Measurements from ENCODE around the gene TMEM151A.

Gene TMEM151A

DNA sequence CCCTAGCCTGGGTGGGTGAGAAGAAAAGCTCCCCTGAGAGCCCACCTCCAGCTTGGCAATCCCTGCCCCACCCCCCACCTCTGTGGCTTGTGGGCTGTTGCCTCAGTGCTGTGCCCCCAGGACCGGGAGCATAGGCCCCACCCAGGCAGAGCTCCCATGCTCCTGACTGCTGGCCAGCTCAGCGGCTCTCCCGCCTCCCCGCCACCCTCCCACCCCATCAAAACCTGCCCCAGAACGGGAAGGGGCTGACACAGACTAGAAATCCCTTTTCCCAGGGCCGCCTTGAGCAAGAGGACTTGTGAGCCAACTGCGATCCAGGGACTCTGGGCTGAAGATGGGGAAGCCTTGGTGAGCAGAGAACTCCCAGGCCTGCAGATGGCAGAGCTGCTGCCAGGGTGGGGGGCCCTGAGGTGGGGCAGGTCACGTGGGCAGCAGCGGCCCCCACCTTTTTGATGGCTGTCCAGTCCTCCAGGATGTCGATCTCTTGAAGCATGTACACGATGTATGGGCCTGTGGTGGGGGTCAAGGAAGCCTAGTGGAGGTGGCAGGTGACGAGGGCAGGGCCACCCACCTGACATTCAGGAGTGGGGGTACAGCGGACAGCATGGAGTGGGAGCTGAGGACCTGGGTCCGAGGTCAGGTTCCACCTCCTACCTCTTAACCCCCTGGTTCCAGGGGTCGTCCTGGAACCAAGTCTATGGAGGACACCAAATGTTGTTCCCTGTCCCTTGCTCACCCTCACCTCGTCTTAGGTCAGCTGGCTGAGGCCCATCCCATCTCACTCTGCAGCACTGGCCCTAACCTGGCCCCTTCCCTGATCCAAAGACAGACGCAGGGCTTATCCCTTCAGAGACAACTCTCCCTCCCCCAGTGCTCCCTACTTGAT is 46.8 kb downstream of the TMEM151A start:
- DNase-seq: no peak

DNA sequence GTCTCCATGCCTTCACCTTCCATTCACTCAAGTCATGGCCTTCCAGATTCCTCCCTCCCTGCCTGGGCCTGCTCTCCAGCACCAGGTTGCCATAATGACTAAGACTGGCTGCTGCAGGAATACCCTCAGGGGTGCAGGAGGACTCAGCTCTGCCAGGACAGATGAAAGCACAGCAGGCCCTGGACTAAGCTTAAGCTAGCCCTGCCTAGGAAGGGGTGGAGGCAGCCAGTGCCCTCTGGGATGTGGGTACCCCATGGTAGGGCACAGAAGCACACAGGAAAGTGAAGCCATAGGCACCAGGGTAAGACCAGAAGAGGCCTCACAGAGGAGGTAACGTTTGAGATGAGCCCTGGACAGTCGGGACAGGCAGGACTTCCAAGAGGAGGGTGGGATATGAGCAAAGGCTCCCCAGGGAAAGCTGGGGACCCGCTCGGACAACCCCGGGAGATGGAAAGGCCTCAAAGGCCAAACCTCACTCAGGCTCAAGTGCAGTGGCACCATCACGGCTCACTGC is 47.5 kb downstream of the TMEM151A start:
- no peak for DNase-seq

DNA sequence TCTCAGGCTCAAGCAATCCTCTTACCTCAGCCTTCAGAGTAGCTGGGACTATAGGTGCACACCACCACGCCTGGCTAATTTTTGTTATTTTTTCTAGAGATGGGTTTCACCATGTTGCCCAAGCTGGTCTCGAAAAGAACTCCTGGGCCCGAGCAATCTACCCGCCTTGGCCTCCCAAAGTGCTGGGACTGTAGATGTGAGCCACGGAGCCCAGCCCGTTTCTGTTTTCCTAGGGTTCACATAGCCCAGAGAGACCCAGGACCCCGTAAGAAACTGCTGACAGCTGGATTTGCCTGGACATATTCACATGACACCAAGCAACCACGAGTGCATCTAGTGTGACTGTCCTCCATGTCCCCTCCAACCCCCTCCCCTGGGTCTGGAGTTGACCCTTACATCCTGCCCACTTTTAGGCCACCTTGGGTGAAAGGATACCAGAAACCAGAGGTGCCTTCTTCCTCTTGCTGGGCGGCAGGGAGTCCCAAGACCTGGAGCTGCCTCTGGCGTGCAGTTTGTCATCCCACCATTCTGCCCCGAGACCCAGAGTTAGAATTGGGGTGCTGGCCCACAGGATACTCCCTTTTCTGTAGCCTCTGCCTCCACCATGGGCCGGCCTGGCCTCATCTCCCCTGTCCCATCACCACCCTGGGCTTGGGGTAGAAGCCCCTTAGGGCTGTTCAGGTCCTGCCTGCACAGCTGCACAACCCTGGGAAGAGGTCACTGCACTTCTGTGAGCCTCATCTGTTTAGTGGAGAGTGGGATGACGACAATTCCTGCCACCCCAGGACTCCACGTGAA is 48.2 kb downstream of the TMEM151A start:
- DNase-seq: no peak

DNA sequence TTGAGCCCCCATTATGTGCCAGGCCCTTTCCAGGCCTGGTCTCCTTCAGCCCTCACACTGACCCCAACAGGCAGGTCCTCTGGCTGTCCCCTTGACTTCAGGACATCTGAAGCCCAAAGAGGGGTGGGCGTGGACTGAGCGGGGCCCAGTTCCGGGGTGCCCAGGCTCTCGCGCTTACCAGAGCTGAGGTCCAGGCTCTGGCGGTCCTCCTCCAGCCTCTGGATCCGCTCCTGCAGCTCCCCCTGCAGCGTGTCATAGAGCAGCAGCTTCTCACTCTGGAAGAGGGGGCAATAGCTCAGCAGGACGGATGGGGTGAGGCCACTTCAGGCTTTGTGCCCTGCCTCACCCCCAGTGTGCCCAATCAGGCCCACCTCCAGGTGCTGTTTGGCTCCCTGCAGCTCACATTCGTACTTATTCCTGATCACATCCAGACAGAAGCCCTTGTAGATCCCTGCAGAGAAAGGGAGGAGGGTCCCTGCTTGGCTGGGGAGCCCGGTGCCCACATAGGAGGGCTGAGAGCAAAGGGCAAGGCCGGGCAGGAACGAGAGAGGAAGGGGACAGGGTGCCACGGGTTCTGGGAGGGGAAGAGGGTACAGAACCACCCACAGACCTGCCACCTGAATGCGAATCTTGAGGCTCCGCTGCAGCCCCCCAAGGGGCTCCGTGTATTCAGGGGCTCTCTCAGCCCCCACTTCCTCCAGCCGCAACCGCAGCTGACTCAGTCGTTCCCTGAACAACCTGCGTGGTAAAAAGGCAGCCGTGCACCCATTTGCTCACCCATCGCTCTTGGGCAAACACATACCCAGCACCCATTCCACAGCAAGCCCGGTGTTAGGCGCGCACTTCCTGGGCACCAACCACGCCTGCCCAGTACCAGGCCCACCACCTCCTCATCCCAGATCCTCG is 49.2 kb downstream of the TMEM151A start:
- DNase-seq: no peak

DNA sequence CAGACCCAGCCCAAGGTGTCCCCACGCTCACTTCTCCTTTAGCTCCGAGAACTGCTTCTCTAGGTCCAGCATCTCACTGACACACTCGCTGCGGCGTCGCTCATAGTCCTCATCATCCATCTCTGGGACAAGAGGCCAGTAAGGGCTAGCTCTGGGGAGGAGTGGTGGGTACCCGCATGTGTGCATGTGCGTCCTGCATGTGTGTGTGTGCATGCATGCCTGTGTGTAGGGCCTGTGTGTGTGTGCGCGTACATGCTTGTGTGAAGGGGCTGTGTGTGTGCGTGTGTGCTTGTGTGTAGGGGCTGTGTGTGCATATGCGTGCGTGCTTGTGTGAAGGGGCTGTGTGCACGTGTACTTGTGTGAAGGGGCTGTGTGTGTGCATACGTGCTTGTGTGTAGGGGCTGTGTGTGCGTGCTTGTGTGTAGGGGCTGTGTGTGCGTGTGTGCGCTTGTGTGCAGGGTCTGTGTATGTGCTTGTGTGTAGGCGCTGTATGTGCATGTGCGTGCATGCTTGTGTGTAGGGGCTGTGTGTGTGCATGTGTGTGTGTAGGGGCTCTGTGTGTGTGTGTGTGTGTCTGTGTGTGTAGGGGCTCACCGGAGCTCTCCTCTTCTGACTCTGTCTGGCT is 49.9 kb downstream of the TMEM151A start:
- no peak for DNase-seq

DNA sequence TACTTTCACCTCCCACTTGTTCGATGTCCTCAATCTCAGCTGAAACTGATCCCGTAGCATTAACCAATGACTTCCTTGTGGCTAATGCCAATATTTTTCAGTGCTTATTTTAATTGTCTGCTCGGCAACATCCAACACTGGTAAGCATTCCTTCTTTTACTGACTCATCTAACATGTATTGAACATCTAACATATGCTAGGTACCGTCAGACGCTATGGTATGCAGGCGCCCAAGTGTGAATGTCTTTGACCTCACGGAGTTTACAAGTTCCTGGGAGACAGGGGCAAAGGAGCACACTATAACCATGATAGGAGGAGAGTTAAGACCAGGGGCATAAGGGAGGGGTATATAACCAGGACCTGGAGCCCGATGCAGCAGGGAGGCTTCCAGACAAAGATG is 51.5 kb downstream of the TMEM151A start:
- DNase-seq: no peak

DNA sequence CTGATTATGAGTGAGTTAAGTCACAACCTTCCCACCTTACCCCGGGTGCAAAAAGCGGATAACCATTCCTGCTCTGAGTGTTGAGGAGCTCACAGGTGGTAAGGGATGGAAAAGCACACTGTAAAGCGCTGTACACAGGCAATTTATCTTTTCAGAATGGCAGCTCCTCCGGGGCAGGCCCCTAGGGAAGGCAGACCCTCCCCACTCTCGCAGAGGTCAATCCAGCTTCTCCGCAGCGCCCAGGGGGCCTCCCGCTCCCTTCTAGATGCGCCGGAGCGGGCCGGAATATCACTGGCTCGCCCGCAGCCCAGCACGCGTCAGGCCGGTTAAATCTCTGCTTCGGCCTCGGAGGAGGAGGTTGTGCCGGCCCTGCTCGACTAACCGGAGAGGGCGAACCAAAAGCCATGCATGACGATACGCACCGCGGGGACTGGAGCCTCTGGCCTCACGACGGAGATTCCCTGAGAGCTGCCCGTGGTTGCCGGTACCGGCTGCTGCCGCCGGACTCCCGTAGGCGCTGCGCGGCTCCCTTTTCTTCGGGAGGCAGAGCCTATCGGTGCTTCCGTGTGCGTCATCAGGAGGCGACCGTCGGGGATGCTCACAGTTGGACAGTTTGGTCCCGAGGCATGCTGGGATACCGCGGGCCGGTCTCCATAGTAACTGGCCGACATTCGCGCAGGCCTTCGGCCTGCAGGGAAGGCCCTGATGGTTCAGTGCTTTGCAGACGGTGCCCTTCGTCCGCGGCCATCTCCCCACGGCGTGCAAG is 53.0 kb downstream of the TMEM151A start, which contains the start of gene BRMS1:
Gene BRMS1 (minus strand): TSS at position 555 of the 766 bp plus-strand sequence. CDS start 2,870 bp downstream, outside the sequence.
- DNase-seq: peak; percentile 95

DNA sequence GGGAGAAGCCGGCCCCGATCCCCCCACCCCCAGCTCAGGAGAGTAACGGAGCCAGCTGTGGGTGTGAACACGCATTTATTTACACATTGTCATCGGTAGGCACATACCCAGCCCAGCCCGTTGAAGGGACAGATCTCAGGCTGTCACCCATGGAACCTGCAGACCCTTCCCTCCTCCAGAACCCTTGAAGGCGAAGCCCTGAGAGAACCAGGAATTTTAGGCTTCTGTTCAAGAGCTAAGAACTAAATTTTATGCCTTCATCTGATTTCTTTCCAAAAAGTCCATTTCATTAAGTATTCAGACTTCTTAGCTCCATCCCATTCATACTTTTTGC is 53.6 kb downstream of the TMEM151A start:
- no peak for DNase-seq

Data from retina (tissue), 1 donor.